SJCRH30 (cell line): ENCODE measurements around the gene RHCG. TPM values are rescaled to one million over a fixed set of nuclear protein-coding genes. Genes with fewer than 3 reads are reported as not detected.

Source experiments
- DNase-seq, 2 experiments: peaks; one replicate each; pipeline ENCODE4 v3.0.0-alpha.2; 2015 to 2020
- H3K27ac ChIP-seq: fragments of 250-450 bp; sonication (Bioruptor Pico); 2 replicates; pipeline ENCODE4 v1.5.1; 2020; ENCODE audit warnings: mild to moderate bottlenecking, moderate library complexity
- H3K27me3 ChIP-seq: fragments of 250-450 bp; sonication (Bioruptor Pico); 2 replicates; pipeline ENCODE4 v1.5.1; 2020; ENCODE audit warnings: mild to moderate bottlenecking, moderate library complexity
- H3K36me3 ChIP-seq: fragments of 250-450 bp; sonication (Bioruptor Pico); 2 replicates; pipeline ENCODE4 v1.5.1; 2020; ENCODE audit warnings: mild to moderate bottlenecking, moderate library complexity
- H3K4me1 ChIP-seq: fragments of 250-450 bp; sonication (Bioruptor Pico); 2 replicates; pipeline ENCODE4 v1.5.1; 2020; ENCODE audit warnings: mild to moderate bottlenecking, moderate library complexity
- H3K4me3 ChIP-seq: fragments of 250-450 bp; sonication (Bioruptor Pico); 2 replicates; pipeline ENCODE4 v1.5.1; 2020; ENCODE audit warnings: mild to moderate bottlenecking, moderate library complexity
- H3K9me3 ChIP-seq: fragments of 250-450 bp; sonication (Bioruptor Pico); replicated peaks from 2 replicates; pipeline ENCODE4 v1.5.1; 2020; ENCODE audit warnings: mild to moderate bottlenecking, moderate library complexity
- total RNA-seq: library from RNA; depleted of rRNA; stranded (reverse); fragments of >200 nt; shearing (Covaris generic); gene quantifications from 2 replicates; pipeline ENCODE4 v1.2.3, GENCODE V29; 2014

RHCG gene
- total RNA-seq, 1 experiment from 2014 or later, result not detected

GRCh38 chr15:89515477-89515876, 19.1 kb upstream of the RHCG start:
- Histone ChIP-seq H3K27ac (no peak overlapping the region), H3K4me3 (no peak overlapping the region), H3K9me3 (no peaks in the 10 kb centered on the region), H3K4me1 (no peaks in the 10 kb centered on the region), H3K27me3 (no peaks in the 10 kb centered on the region; the same call in 1 of the 2 replicates), H3K36me3 (no peaks in the 10 kb centered on the region)
- DNase-seq, result no peak

- Histone ChIP-seq H3K36me3 (no peaks in the 10 kb centered on the region), H3K4me1 (no peaks in the 10 kb centered on the region), H3K27me3 (no peaks in the 10 kb centered on the region; the same call in 1 of the 2 replicates), H3K9me3 (no peaks in the 10 kb centered on the region), H3K4me3 (no peak overlapping the region), H3K27ac (no peak overlapping the region)
- no peak for DNase-seq
Measured at GRCh38 chr15:89514596-89515406, 18.4 kb upstream of the RHCG start.

- DNase-seq, result no peak
- no peaks in the 10 kb centered on the region for H3K4me1 ChIP-seq
- H3K27ac ChIP-seq, result no peak overlapping the region
- H3K36me3 ChIP-seq, result no peaks in the 10 kb centered on the region
- no peak overlapping the region for H3K4me3 ChIP-seq
- H3K27me3 ChIP-seq, result no peaks in the 10 kb centered on the region; the same call in 1 of the 2 replicates
- H3K9me3 ChIP-seq, result no peaks in the 10 kb centered on the region
Measured at GRCh38 chr15:89514186-89514585, 17.8 kb upstream of the RHCG start.

- Histone ChIP-seq H3K36me3 (no peaks in the 10 kb centered on the region), H3K27me3 (no peaks in the 10 kb centered on the region; the same call in 1 of the 2 replicates), H3K4me1 (no peaks in the 10 kb centered on the region), H3K27ac (no peak overlapping the region), H3K4me3 (no peak overlapping the region), H3K9me3 (no peaks in the 10 kb centered on the region)
- no peak for DNase-seq
Measured at GRCh38 chr15:89513284-89513683, 16.9 kb upstream of the RHCG start.

GRCh38 chr15:89512631-89513030, 16.2 kb upstream of the RHCG start:
- no peak for DNase-seq
- no peaks in the 10 kb centered on the region for H3K9me3 ChIP-seq
- no peaks in the 10 kb centered on the region; the same call in 1 of the 2 replicates for H3K27me3 ChIP-seq
- H3K4me1 ChIP-seq, result no peaks in the 10 kb centered on the region
- H3K4me3 ChIP-seq, result no peak overlapping the region
- H3K36me3 ChIP-seq, result no peaks in the 10 kb centered on the region
- no peak overlapping the region for H3K27ac ChIP-seq

GRCh38 chr15:89506026-89506686, 9.8 kb upstream of the RHCG start:
- Histone ChIP-seq H3K9me3 (no peaks in the 10 kb centered on the region), H3K27me3 (no peaks in the 10 kb centered on the region), H3K36me3 (no peaks in the 10 kb centered on the region), H3K4me3 (no peak overlapping the region), H3K4me1 (no peaks in the 10 kb centered on the region), H3K27ac (no peak overlapping the region)
- no peak for DNase-seq

GRCh38 chr15:89504166-89504565, 7.8 kb upstream of the RHCG start:
- H3K9me3 ChIP-seq, result no peaks in the 10 kb centered on the region
- no peak for DNase-seq
- H3K4me3 ChIP-seq, result no peak overlapping the region
- no peaks in the 10 kb centered on the region for H3K27me3 ChIP-seq
- H3K27ac ChIP-seq, result no peak overlapping the region
- no peaks in the 10 kb centered on the region for H3K36me3 ChIP-seq
- no peaks in the 10 kb centered on the region for H3K4me1 ChIP-seq

GRCh38 chr15:89502867-89503595, 6.6 kb upstream of the RHCG start:
- Histone ChIP-seq H3K27me3 (no peaks in the 10 kb centered on the region), H3K9me3 (no peaks in the 10 kb centered on the region), H3K4me1 (no peaks in the 10 kb centered on the region), H3K36me3 (no peaks in the 10 kb centered on the region), H3K27ac (no peak overlapping the region), H3K4me3 (no peak overlapping the region)
- DNase-seq, result no peak

- Histone ChIP-seq H3K36me3 (no peaks in the 10 kb centered on the region), H3K4me3 (no peak overlapping the region), H3K27ac (no peak overlapping the region), H3K27me3 (0 out of 2 replicates have a peak, but pooled peaks cover 2% of the 10 kb centered on the region), H3K4me1 (no peaks in the 10 kb centered on the region), H3K9me3 (no peaks in the 10 kb centered on the region)
- no peak for DNase-seq
Measured at GRCh38 chr15:89501646-89502045, 5.3 kb upstream of the RHCG start.

GRCh38 chr15:89500397-89501270, 4.3 kb upstream of the RHCG start:
- Histone ChIP-seq H3K4me3 (no peak overlapping the region), H3K9me3 (no peaks in the 10 kb centered on the region), H3K27ac (no peak overlapping the region), H3K36me3 (no peaks in the 10 kb centered on the region), H3K27me3 (0 out of 2 replicates have a peak, but pooled peaks cover 2% of the 10 kb centered on the region), H3K4me1 (no peaks in the 10 kb centered on the region)
- no peak for DNase-seq

GRCh38 chr15:89499156-89499555, 2.8 kb upstream of the RHCG start:
- no peaks in the 10 kb centered on the region for H3K4me1 ChIP-seq
- no peaks in the 10 kb centered on the region for H3K36me3 ChIP-seq
- no peak overlapping the region for H3K4me3 ChIP-seq
- no peak for DNase-seq
- H3K27me3 ChIP-seq, result peaks cover 2% of the 10 kb centered on the region; the same call in 1 of the 2 replicates
- H3K27ac ChIP-seq, result no peak overlapping the region
- no peaks in the 10 kb centered on the region for H3K9me3 ChIP-seq

- Histone ChIP-seq H3K27me3 (peaks cover 2% of the 10 kb centered on the region; the same call in 1 of the 2 replicates), H3K4me3 (no peak overlapping the region), H3K36me3 (no peaks in the 10 kb centered on the region), H3K9me3 (no peaks in the 10 kb centered on the region), H3K4me1 (no peaks in the 10 kb centered on the region), H3K27ac (no peak overlapping the region)
- no peak for DNase-seq
Measured at GRCh38 chr15:89498574-89498906, 2.2 kb upstream of the RHCG start.

- Histone ChIP-seq H3K27me3 (peaks cover 2% of the 10 kb centered on the region; the same call in 1 of the 2 replicates), H3K27ac (no peak overlapping the region), H3K4me1 (no peaks in the 10 kb centered on the region), H3K9me3 (no peaks in the 10 kb centered on the region), H3K36me3 (no peaks in the 10 kb centered on the region), H3K4me3 (no peak overlapping the region)
- DNase-seq, result no peak
Measured at GRCh38 chr15:89497231-89497630, 848 bp upstream of the RHCG start.

GRCh38 chr15:89495638-89496145, 691 bp downstream of the RHCG start:
- Histone ChIP-seq H3K27me3 (peaks cover 2% of the 10 kb centered on the region; the same call in 1 of the 2 replicates), H3K4me3 (no peak overlapping the region), H3K27ac (no peak overlapping the region), H3K36me3 (no peaks in the 10 kb centered on the region), H3K9me3 (no peaks in the 10 kb centered on the region), H3K4me1 (no peaks in the 10 kb centered on the region)
- no peak for DNase-seq
